SW 1271 (cell line): Measurements from ENCODE around the gene HUS1B.
"Not testable (repeated sequence)": the region's sequence is repeated elsewhere in the genome, so short reads cannot be mapped to it uniquely, and the experiment has no call there.

Experiments
- DNase-seq, 2 experiments: peaks; one replicate each; lab custom pipeline; 2025; lab: John Stamatoyannopoulos, UW

HUS1B gene

GRCh38 chr6:678520-678919 is 21.6 kb upstream of the HUS1B start:
- no peak for DNase-seq

- no peak for DNase-seq
These were observed 21.0 kb upstream of the HUS1B start for GRCh38 chr6:677919-678318.

- no peak for DNase-seq
These were observed 18.1 kb upstream of the HUS1B start for GRCh38 chr6:674956-675355.

GRCh38 chr6:674406-674805 is 17.5 kb upstream of the HUS1B start:
- DNase-seq, result no peak

- no peak for DNase-seq
These were observed 10.5 kb upstream of the HUS1B start for GRCh38 chr6:667253-667927.

GRCh38 chr6:665403-666267 is 8.7 kb upstream of the HUS1B start:
- DNase-seq, result no peak

- DNase-seq, result not testable (repeated sequence)
These were observed 6.9 kb upstream of the HUS1B start for GRCh38 chr6:663788-664187.

GRCh38 chr6:659716-660581 is 3.0 kb upstream of the HUS1B start:
- no peak for DNase-seq

GRCh38 chr6:658244-658643 is 1.3 kb upstream of the HUS1B start:
- DNase-seq, result no peak

GRCh38 chr6:657743-658142 is 843 bp upstream of the HUS1B start:
- DNase-seq, result no peak

GRCh38 chr6:654136-654535 is 2.8 kb downstream of the HUS1B start:
- no peak for DNase-seq

GRCh38 chr6:652865-653264 is 4.0 kb downstream of the HUS1B start:
- DNase-seq, result no peak

- no peak for DNase-seq
These were observed 6.8 kb downstream of the HUS1B start for GRCh38 chr6:650098-650497.

GRCh38 chr6:642805-643204 is 14.1 kb downstream of the HUS1B start:
- no peak for DNase-seq

GRCh38 chr6:641225-641985 is 15.5 kb downstream of the HUS1B start:
- no peak for DNase-seq

- DNase-seq, result no peak
These were observed 20.4 kb downstream of the HUS1B start for GRCh38 chr6:636488-636887.

- DNase-seq, result no peak
These were observed 21.7 kb downstream of the HUS1B start for GRCh38 chr6:635233-635632.

- no peak for DNase-seq
These were observed 23.3 kb downstream of the HUS1B start for GRCh38 chr6:633611-634010.

GRCh38 chr6:628766-629165 is 28.1 kb downstream of the HUS1B start:
- DNase-seq, result no peak

GRCh38 chr6:626236-626635 is 30.7 kb downstream of the HUS1B start:
- DNase-seq, result no peak

GRCh38 chr6:624979-625378 is 31.9 kb downstream of the HUS1B start:
- DNase-seq, result no peak

- DNase-seq, result no peak
These were observed 34.4 kb downstream of the HUS1B start for GRCh38 chr6:622462-622861.
